Tibial nerve (tissue), 4 donors: ENCODE data around the gene PDX1. TPM values are rescaled to one million over a fixed set of nuclear protein-coding genes. Genes with fewer than 3 reads are reported as not detected.
"Not testable (repeated sequence)": the region's sequence is repeated elsewhere in the genome, so short reads cannot be mapped to it uniquely, and the experiment has no call there.

Experiments used
- DNase-seq, 2 donors: peaks; one replicate each; pipeline ENCODE4 v3.0.0-alpha.2; 2019; ENCODE audit warnings: low spot score in 2 of 2
- H3K27ac ChIP-seq, 4 donors: fragments of 200-600 bp; sonication (generic) in 3 of 4; one replicate each; pipeline ENCODE4 v1.5.1; 2017 to 2019; ENCODE audit warnings: mild to moderate bottlenecking in 1 of 4
- H3K27me3 ChIP-seq, 2 donors: fragments of 200-600 bp; sonication (generic) in 1 of 2; one replicate each; pipeline versions ENCODE4 v1.5.1 to v1.6.0; 2017 to 2019
- H3K36me3 ChIP-seq, 3 donors: fragments of 200-600 bp; sonication (generic); one replicate each; pipeline ENCODE4 v1.5.1; 2018 to 2019
- H3K4me1 ChIP-seq, 4 donors: fragments of 200-600 bp; sonication (generic) in 3 of 4; one replicate each; pipeline ENCODE4 v1.5.1; 2017 to 2019
- H3K4me3 ChIP-seq, 4 donors: fragments of 200-600 bp; sonication (generic) in 3 of 4; one replicate each; pipeline ENCODE4 v1.5.1; 2017 to 2019; ENCODE audit warnings: mild to moderate bottlenecking in 1 of 4, moderate library complexity in 1 of 4
- H3K9me3 ChIP-seq, 4 donors: fragments of 200-600 bp; sonication (generic) in 3 of 4; one replicate each; pipeline ENCODE4 v1.5.1; 2017 to 2019
- EP300 ChIP-seq, 2 donors: sonication (generic); formaldehyde crosslinking; IDR thresholded peaks; one replicate each; pipeline ENCODE4 v1.6.1; 2017; ENCODE audit warnings: antibody characterized with exemption in 2 of 2, mild to moderate bottlenecking in 1 of 2
- POLR2A ChIP-seq, 2 donors: fragments of 450-650 bp; IDR thresholded peaks; one replicate each; pipeline ENCODE4 v1.6.1; 2017; ENCODE audit warnings: antibody characterized with exemption in 2 of 2, mild to moderate bottlenecking in 2 of 2, moderate library complexity in 2 of 2
- WGBS, 2 donors: methylation state at CpG; one replicate each; pipeline ENCODE4 v1.1.5; 2018; 5-methylcytosine and 5-hydroxymethylcytosine counted together
- total RNA-seq, 4 donors: library from RNA; depleted of rRNA; stranded (reverse); fragments of >200 nt; gene quantifications; one replicate each; pipeline ENCODE4 v1.1.0, GENCODE V29; 2016
- TF ChIP-seq, protein P1 (sequence below), 5 experiments: fragments of 200-600 bp in 3 of 5; fragments of 450-650 bp in 2 of 5; sonication (generic) in 3 of 5; IDR thresholded peaks; one replicate each; pipeline ENCODE4 v1.5.1; 2016 to 2019; ENCODE audit warnings: antibody characterized with exemption in 5 of 5, mild to moderate bottlenecking in 3 of 5, moderate library complexity in 2 of 5

The PDX1 gene
- total RNA-seq, 4 donors from 2014 or later = 0.30 TPM; not detected in 3

DNA sequence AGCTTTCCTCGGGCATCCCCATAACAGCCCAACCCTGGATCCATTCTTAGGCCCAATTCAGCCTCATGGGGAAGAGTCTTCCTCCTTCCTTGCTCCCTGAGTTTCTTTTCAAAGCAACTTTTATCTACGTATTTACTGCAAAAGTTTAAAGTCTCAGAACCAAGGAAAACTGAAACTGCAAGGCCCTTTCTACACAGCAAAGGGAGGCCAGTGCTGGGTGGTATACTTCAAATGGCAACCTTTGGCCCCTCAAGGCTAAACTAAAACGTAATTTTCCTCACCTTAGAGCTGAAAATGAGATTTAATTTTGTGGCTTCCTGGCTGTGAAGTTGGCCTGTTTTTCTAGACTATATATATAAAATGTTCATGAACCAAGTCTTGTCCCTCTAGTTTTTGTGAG is 43.7 kb downstream of the PDX1 start:
- Histone ChIP-seq H3K9me3 (no peaks in the 10 kb centered on the region), H3K36me3 (no peaks in the 10 kb centered on the region), H3K4me3 (no peak overlapping the region), H3K27ac (no peak overlapping the region), H3K4me1 (peaks cover 0 to 46% (median 21%) of the 10 kb centered on the region in 4 donors), H3K27me3 (peaks cover 5 to 100% of the 10 kb centered on the region in 2 donors)
- WGBS, 2 donors = 60 to 70% methylated on average over 3 of the region's 3 CpGs
- DNase-seq = no peak
- TF ChIP-seq POLR2A (IDR thresholded peaks at IDR 0.05) = no peak
- TF ChIP-seq EP300 (IDR thresholded peaks at IDR 0.05) = no peak
- TF ChIP-seq, protein P1, sequence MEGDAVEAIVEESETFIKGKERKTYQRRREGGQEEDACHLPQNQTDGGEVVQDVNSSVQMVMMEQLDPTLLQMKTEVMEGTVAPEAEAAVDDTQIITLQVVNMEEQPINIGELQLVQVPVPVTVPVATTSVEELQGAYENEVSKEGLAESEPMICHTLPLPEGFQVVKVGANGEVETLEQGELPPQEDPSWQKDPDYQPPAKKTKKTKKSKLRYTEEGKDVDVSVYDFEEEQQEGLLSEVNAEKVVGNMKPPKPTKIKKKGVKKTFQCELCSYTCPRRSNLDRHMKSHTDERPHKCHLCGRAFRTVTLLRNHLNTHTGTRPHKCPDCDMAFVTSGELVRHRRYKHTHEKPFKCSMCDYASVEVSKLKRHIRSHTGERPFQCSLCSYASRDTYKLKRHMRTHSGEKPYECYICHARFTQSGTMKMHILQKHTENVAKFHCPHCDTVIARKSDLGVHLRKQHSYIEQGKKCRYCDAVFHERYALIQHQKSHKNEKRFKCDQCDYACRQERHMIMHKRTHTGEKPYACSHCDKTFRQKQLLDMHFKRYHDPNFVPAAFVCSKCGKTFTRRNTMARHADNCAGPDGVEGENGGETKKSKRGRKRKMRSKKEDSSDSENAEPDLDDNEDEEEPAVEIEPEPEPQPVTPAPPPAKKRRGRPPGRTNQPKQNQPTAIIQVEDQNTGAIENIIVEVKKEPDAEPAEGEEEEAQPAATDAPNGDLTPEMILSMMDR (IDR thresholded peaks at IDR 0.05) = no peak

DNA sequence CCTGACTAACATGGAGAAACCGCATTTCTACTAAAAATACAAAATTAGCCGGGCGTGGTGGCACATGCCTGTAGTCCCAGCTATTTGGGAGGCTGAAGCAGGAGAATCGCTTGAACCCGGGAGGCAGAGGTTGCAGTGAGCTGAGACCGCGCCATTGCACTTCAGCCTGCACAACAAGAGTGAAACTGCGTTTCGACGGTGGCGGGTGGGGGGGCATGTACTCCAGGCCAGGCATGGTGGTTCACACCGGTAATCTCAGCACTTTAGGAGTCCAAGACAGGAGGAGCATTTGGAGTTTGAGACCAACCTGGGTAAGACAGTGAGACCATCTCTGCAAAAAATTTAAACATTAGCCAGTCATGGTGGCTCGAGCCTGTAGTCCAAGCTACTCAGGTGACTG is 44.4 kb downstream of the PDX1 start:
- DNase-seq, H3K27ac ChIP-seq, H3K4me3 ChIP-seq, H3K36me3 ChIP-seq, H3K9me3 ChIP-seq: not testable (repeated sequence)
- WGBS, 2 donors = 51 to 55% methylated on average over 13 of the region's 13 CpGs
- Histone ChIP-seq H3K4me1 (peaks cover 0 to 53% (median 24%) of the 10 kb centered on the region in 4 donors), H3K27me3 (peaks cover 5 to 100% of the 10 kb centered on the region in 2 donors)

DNA sequence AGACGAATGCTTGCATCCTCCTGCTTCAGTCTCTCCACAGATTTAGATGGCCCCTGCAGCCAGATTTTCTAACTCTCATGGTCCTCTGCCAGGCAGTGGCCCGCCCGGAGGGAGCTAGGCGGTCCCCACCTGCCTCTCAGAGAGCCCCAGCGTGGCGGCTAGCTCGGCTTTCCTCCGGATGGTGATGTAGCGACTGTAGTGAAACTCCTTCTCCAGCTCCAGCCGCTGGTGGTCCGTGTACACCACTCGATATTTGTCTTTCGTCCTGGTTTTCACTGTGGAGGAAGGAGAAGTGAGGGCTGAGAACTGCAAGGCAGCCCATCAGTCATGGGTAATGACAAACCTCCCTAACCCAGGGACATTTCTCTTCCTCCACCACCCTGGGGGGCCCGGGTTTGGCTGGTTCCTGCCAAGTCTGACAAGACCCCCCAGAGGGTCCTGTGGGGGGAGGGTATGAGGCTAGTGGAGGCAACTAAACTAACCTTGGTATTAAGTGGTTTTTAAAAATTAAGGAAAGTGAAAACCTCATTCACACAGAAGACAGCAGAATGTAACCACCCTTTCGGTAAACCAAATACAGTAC is 45.0 kb downstream of the PDX1 start:
- TF ChIP-seq, protein P1 (IDR thresholded peaks at IDR 0.05) = no peak
- TF ChIP-seq EP300 (IDR thresholded peaks at IDR 0.05) (no peak), POLR2A (IDR thresholded peaks at IDR 0.05) (no peak)
- Histone ChIP-seq H3K36me3 (no peaks in the 10 kb centered on the region), H3K4me3 (no peak overlapping the region), H3K27me3 (peaks cover under 1 to 100% of the 10 kb centered on the region in 2 donors), H3K9me3 (no peaks in the 10 kb centered on the region), H3K4me1 (peaks cover 0 to 55% (median 22%) of the 10 kb centered on the region in 4 donors), H3K27ac (no peak overlapping the region)
- WGBS, 2 donors = 25 to 32% methylated on average over 15 of the region's 15 CpGs
- DNase-seq = no peak

DNA sequence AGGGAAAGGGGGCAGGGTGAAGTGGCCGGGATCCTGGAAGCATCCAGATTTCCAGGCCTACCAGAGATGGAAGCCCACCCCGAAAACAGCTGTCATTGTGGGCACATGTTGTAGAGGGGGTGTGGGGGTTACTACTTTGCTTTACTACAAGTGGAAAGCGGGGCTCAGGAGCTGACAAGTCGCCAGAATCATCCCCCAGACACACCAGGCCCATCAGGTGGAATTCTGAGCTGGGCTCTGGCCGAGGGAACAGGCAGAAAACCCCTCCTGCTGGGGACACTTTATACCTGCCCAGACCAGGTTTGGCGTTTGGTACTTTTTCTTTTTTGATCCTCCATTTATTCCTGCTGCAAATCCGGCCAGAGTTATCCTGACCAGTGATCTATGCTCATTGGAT is 45.5 kb downstream of the PDX1 start:
- H3K4me3 ChIP-seq = peak overlapping the region in 1 of 4 donors; percentile 38
- H3K9me3 ChIP-seq = no peaks in the 10 kb centered on the region
- no peak overlapping the region for H3K27ac ChIP-seq
- no peak for TF ChIP-seq POLR2A (IDR thresholded peaks at IDR 0.05)
- no peak for TF ChIP-seq EP300 (IDR thresholded peaks at IDR 0.05)
- TF ChIP-seq, protein P1 (IDR thresholded peaks at IDR 0.05) = no peak
- H3K27me3 ChIP-seq = peaks cover 2 to 100% of the 10 kb centered on the region in 2 donors
- no peaks in the 10 kb centered on the region for H3K36me3 ChIP-seq
- DNase-seq = no peak
- WGBS, 2 donors = 57 to 62% methylated on average over 7 of the region's 7 CpGs
- peaks cover 0 to 52% (median 19%) of the 10 kb centered on the region in 4 donors for H3K4me1 ChIP-seq

DNA sequence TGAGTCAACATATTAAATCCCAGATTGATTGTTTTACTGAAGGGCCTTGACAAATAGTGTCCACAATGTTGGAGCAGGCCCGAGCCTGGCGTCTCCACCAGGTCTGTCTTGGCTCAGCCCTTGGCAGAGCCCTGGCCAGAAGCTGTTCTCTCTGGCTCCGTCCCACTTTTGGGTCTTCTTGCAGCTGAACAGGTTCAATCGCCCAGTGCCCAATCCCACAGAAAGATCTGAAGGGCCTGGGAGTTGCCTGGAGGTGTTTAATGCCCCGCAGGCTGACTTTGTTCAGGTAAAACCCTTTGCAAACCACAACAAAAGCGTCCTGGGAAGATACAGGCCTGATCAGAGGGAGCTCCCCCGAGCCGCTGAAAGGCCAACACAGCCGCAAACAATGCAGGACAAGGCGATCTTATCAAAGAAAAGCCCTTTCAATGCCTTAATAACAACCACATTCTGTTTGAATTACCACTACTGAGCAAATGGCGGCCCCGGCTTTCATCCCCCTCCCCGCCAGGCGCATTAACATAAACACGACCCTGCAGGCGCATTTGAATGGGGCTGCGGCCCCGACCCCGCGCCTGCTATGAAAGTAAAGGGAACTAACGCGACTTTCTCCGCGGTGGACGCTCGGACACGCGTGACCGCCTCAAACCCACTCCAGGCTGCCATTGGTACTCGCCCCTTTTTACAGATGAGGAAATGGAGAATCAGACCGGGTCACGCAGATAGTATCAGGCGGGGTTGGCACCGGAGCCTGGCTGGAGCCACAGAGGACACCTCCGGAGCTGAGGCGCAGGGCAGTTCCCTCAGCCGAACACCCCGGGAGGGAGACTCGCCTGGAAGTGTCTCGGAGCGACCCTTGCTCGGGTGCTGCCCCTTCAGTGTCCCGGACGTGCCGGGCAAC is 46.2 kb downstream of the PDX1 start:
- H3K27me3 ChIP-seq = peaks cover 3 to 100% of the 10 kb centered on the region in 2 donors
- no peaks in the 10 kb centered on the region for H3K9me3 ChIP-seq
- H3K27ac ChIP-seq = peak overlapping the region in 1 of 4 donors; percentile 72

More for the DNA sequence above, 46.2 kb downstream of the PDX1 start:
- Histone ChIP-seq H3K4me3 (peak overlapping the region in 2 of 4 donors; percentile 7 to 38), H3K36me3 (no peaks in the 10 kb centered on the region), H3K4me1 (peaks cover 0 to 52% (median 13%) of the 10 kb centered on the region in 4 donors)
- WGBS, 2 donors = 7 to 15% methylated on average over 27 to 37 of the region's 45 CpGs
- no peak for DNase-seq
- TF ChIP-seq, protein P1 (IDR thresholded peaks at IDR 0.05) = no peak
- no peak for TF ChIP-seq EP300 (IDR thresholded peaks at IDR 0.05)
- no peak for TF ChIP-seq POLR2A (IDR thresholded peaks at IDR 0.05)
